Endothelial cell of umbilical vein (primary cell): ENCODE measurements around the gene CEP89. TPM values are rescaled to one million over a fixed set of nuclear protein-coding genes. Genes with fewer than 3 reads are reported as not detected.
"Not testable (repeated sequence)": the region's sequence is repeated elsewhere in the genome, so short reads cannot be mapped to it uniquely, and the experiment has no call there.

Experiments
- BruUV-seq: library from RNA; stranded (reverse); fragments of 400-500 nt; replicated peaks from 2 replicates; lab custom pipeline; 2021; lab: Mats Ljungman, UMichigan
- CTCF ChIA-PET: fragments of 300-600, 350-600 bp; sonication (Branson Sonifier 250); formaldehyde crosslinking; loops from one replicate; lab custom pipeline; 2021; ENCODE audit warnings: antibody characterized with exemption, inconsistent platforms; lab: Charles Lee
- POLR2A ChIA-PET: fragments of 300-600, 350-600 bp; sonication (Branson Sonifier 250); formaldehyde crosslinking; loops from one replicate; lab custom pipeline; 2021; ENCODE audit warnings: antibody characterized with exemption, inconsistent platforms; lab: Charles Lee
- DNase-seq: peaks from one replicate; pipeline ENCODE4 v3.0.0-alpha.2; 2011; ENCODE audit warnings: low read depth, low spot score
- FAIRE-seq: peaks from 2 replicates; lab custom pipeline; 2011; peaks lifted over from hg19 to GRCh38; lab: Jason Lieb, UNC
- H2AFZ ChIP-seq: 2 replicates; pipeline ENCODE4 v1.6.0; 2012; ENCODE audit warnings: low read depth, low read length, control low read depth, inconsistent platforms
- H3K27ac ChIP-seq: 2 replicates; pipeline ENCODE4 v1.5.1; 2011; ENCODE audit warnings: low read depth, mild to moderate bottlenecking, control low read depth, low read length, moderate library complexity; ENCODE audit not compliant: insufficient read depth
- H3K27me3 ChIP-seq, 2 experiments: 2 replicates each; pipeline versions ENCODE4 v1.6.0 to v1.6.1; 2011; ENCODE audit warnings: low read length in 2 of 2, mixed read lengths in 1 of 2; ENCODE audit not compliant: control insufficient read depth in 2 of 2, insufficient read depth in 2 of 2
- H3K36me3 ChIP-seq, 2 experiments: 2 replicates in 1 of 2; 3 replicates in 1 of 2; pipeline ENCODE4 v1.5.1; 2011; ENCODE audit warnings: low read length in 2 of 2, mild to moderate bottlenecking in 1 of 2, moderate library complexity in 1 of 2; ENCODE audit not compliant: control insufficient read depth in 2 of 2, insufficient read depth in 2 of 2; ENCODE audit errors: extremely low read depth in 1 of 2
- H3K4me1 ChIP-seq: 3 replicates; pipeline ENCODE4 v1.5.1; 2011; ENCODE audit warnings: mild to moderate bottlenecking, low read length; ENCODE audit not compliant: control insufficient read depth, insufficient read depth; ENCODE audit errors: extremely low read depth
- H3K4me2 ChIP-seq: 2 replicates; pipeline ENCODE4 v1.6.1; 2011; ENCODE audit warnings: low read length, control low read depth, mixed read lengths; ENCODE audit not compliant: insufficient read depth
- H3K4me3 ChIP-seq, 3 experiments: fragments of 200-600 bp in 1 of 3; sonication (generic), shearing (Covaris generic) in 1 of 3; replicated peaks in 1 of 3; 2 replicates each; pipeline ENCODE4 v1.5.1; 2011 to 2016; ENCODE audit warnings: control low read depth in 3 of 3, low read length in 3 of 3, mild to moderate bottlenecking in 2 of 3, inconsistent platforms in 1 of 3, low read depth in 1 of 3, moderate library complexity in 1 of 3; ENCODE audit not compliant: insufficient read depth in 1 of 3
- H3K79me2 ChIP-seq: 2 replicates; pipeline ENCODE4 v1.6.0; 2012; ENCODE audit warnings: low read length, inconsistent platforms; ENCODE audit not compliant: control insufficient read depth, insufficient read depth
- H3K9ac ChIP-seq: replicated peaks from 2 replicates; pipeline ENCODE3; 2011; ENCODE audit warnings: low read length, control low read depth; ENCODE audit not compliant: insufficient read depth; ENCODE audit errors: extremely low read depth
- H3K9me1 ChIP-seq: replicated peaks from 3 replicates; pipeline ENCODE4 v1.6.0; 2011; ENCODE audit warnings: mild to moderate bottlenecking, low read length; ENCODE audit not compliant: control insufficient read depth, insufficient read depth; ENCODE audit errors: extremely low read depth
- H3K9me3 ChIP-seq: replicated peaks from 2 replicates; pipeline ENCODE4 v1.5.1; 2012; ENCODE audit warnings: low read length, inconsistent platforms; ENCODE audit not compliant: control insufficient read depth, insufficient read depth
- H4K20me1 ChIP-seq: replicated peaks from 2 replicates; pipeline ENCODE3; 2011; ENCODE audit warnings: mild to moderate bottlenecking, low read length; ENCODE audit not compliant: control insufficient read depth, insufficient read depth; ENCODE audit errors: extremely low read depth
- EZH2 ChIP-seq: IDR thresholded peaks from 2 replicates; pipeline ENCODE4 v1.6.1; 2012; ENCODE audit warnings: borderline replicate concordance, low read depth, mild to moderate bottlenecking, moderate library complexity, low read length, inconsistent platforms; ENCODE audit not compliant: severe bottlenecking
- FOS ChIP-seq: IDR thresholded peaks from 2 replicates; pipeline ENCODE4 v1.6.1; 2011; ENCODE audit warnings: mild to moderate bottlenecking, low read length, moderate library complexity, borderline replicate concordance; ENCODE audit not compliant: insufficient read depth
- GATA2 ChIP-seq: IDR thresholded peaks from 2 replicates; pipeline ENCODE4 v1.7.0; 2011; ENCODE audit warnings: low read depth, mild to moderate bottlenecking, moderate library complexity, mixed read lengths, low read length; ENCODE audit not compliant: insufficient read length, insufficient read depth
- JUN ChIP-seq: IDR thresholded peaks from 2 replicates; pipeline ENCODE4 v1.6.1; 2011; ENCODE audit warnings: borderline replicate concordance, low read depth; ENCODE audit not compliant: insufficient read length, insufficient read depth
- MYC ChIP-seq: IDR thresholded peaks from one replicate; pipeline ENCODE4 v1.6.1; 2011; ENCODE audit warnings: mild to moderate bottlenecking, low read depth, low read length
- POLR2A ChIP-seq: IDR thresholded peaks from 2 replicates; pipeline ENCODE4 v1.6.1; 2012; ENCODE audit warnings: low read depth, mild to moderate bottlenecking, control low read depth, low read length
- POLR2AphosphoS5 ChIP-seq: IDR thresholded peaks from 2 replicates; pipeline ENCODE4 v1.6.1; 2012; ENCODE audit warnings: low read depth, mild to moderate bottlenecking, control low read depth, low read length, moderate library complexity; ENCODE audit not compliant: insufficient read depth
- dilution Hi-C: fragments of 300-500 bp; cut with MboI; formaldehyde crosslinking; loops from one replicate; pipeline ENCODE4 v1.15.0; 2019; ENCODE audit warnings: low sequenced_read_pairs; ENCODE audit not compliant: extremely low pct_ligation_motif_present
- intact Hi-C: fragments of 100-400 bp; cut with micrococcal nuclease; formaldehyde crosslinking; loops from one replicate; pipeline ENCODE4 v1.10.0; 2022
- polyA plus RNA-seq, 4 experiments: library from polyadenylated mRNA; depleted of rRNA in 3 of 4; stranded (reverse) in 3 of 4; unstranded in 1 of 4; fragments of >200 nt; gene quantifications; 2 replicates each; pipeline versions ENCODE4 v1.2.1 to v1.2.3, GENCODE V29; 2011 to 2012; ENCODE audit warnings: missing spikeins in 1 of 4
- total RNA-seq: library from RNA; stranded (reverse); gene quantifications from 2 replicates; pipeline ENCODE4 v1.2.3, GENCODE V29; 2021
- TF ChIP-seq, protein P1 (sequence below), 2 donors: IDR thresholded peaks; 1 replicate in 1 of 2; 2 replicates in 1 of 2; pipeline ENCODE4 v1.5.1; 2011; ENCODE audit warnings: low read length in 2 of 2, mild to moderate bottlenecking in 2 of 2, moderate library complexity in 2 of 2, control low read depth in 1 of 2, inconsistent platforms in 1 of 2, low read depth in 1 of 2; ENCODE audit not compliant: insufficient read depth in 1 of 2; ENCODE audit errors: extremely low read depth in 1 of 2
- TF ChIP-seq, protein P2 (sequence below): IDR thresholded peaks from 2 replicates; pipeline ENCODE4 v1.6.1; 2011; ENCODE audit not compliant: insufficient read depth, insufficient read length

Gene CEP89
- total and polyA plus RNA-seq, 2 donors (not counting 3 experiments of a cell fraction or from before 2014, with no cell fraction given) = 25.1 to 46.2 TPM

GRCh38 chr19:32837531-32837930, 134.2 kb downstream of the CEP89 start:
- ChIA-PET POLR2A (no interaction called here), CTCF (no interaction called here)
- Histone ChIP-seq H3K36me3 (no peaks in the 10 kb centered on the region), H2AFZ (no peak overlapping the region), H3K79me2 (no peaks in the 10 kb centered on the region), H3K4me1 (no peaks in the 10 kb centered on the region), H3K27ac (no peak overlapping the region), H3K9me3 (no peaks in the 10 kb centered on the region), H3K4me2 (no peak overlapping the region), H3K4me3 (no peak overlapping the region), H3K9me1 (no peaks in the 10 kb centered on the region), H3K9ac (no peak overlapping the region), H3K27me3 (no peaks in the 10 kb centered on the region), H4K20me1 (no peaks in the 10 kb centered on the region)
- DNase-seq (no peak), FAIRE-seq (no peak)
- intact Hi-C loops = no loop called here
- dilution Hi-C loops = no loop called here
- BruUV-seq = no TSS peak
- TF ChIP-seq POLR2A (no peak), JUN (no peak), EZH2 (no peak), POLR2AphosphoS5 (no peak), MYC (no peak), GATA2 (no peak), FOS (no peak)
- TF ChIP-seq, protein P1, sequence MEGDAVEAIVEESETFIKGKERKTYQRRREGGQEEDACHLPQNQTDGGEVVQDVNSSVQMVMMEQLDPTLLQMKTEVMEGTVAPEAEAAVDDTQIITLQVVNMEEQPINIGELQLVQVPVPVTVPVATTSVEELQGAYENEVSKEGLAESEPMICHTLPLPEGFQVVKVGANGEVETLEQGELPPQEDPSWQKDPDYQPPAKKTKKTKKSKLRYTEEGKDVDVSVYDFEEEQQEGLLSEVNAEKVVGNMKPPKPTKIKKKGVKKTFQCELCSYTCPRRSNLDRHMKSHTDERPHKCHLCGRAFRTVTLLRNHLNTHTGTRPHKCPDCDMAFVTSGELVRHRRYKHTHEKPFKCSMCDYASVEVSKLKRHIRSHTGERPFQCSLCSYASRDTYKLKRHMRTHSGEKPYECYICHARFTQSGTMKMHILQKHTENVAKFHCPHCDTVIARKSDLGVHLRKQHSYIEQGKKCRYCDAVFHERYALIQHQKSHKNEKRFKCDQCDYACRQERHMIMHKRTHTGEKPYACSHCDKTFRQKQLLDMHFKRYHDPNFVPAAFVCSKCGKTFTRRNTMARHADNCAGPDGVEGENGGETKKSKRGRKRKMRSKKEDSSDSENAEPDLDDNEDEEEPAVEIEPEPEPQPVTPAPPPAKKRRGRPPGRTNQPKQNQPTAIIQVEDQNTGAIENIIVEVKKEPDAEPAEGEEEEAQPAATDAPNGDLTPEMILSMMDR (IDR thresholded peaks at IDR 0.05; ENCODE audit: extremely low read depth in 1 of 2, insufficient read depth in 1 of 2, low read depth in 1 of 2, low read length in 2 of 2) = no peak
- TF ChIP-seq, protein P2, sequence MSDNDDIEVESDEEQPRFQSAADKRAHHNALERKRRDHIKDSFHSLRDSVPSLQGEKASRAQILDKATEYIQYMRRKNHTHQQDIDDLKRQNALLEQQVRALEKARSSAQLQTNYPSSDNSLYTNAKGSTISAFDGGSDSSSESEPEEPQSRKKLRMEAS = no peak

- dilution Hi-C loops, FAIRE-seq, intact Hi-C loops, CTCF ChIA-PET, H3K79me2 ChIP-seq, POLR2A ChIA-PET, H2AFZ ChIP-seq, H3K9me3 ChIP-seq, H3K27me3 ChIP-seq, H3K36me3 ChIP-seq, H4K20me1 ChIP-seq, H3K27ac ChIP-seq, H3K9ac ChIP-seq, BruUV-seq, H3K4me1 ChIP-seq, DNase-seq, H3K4me2 ChIP-seq, H3K9me1 ChIP-seq, H3K4me3 ChIP-seq: not testable (repeated sequence)
Observed at GRCh38 chr19:32833388-32833787, 138.4 kb downstream of the CEP89 start.

DNA sequence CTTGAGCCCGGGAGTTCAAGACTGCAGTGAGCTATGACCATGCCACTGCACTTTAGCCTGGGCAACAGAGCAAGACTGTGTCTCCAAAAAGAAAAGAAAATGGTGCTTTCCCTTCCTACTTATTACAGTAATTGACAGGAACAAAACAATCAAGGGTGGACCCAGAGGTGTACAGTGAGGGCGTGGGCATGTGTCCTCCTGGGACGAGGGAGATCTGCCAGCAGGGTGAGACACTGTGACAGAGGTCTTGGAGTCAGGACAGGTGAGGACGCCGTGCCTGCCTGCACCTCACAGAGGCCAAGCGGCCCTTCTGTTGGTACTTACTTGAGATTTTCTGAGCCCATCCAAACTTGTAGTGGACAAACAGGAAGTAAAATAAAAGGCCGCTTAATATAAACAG, 138.9 kb downstream of the CEP89 start:
- H3K27me3 ChIP-seq, H3K4me2 ChIP-seq, dilution Hi-C loops, H3K4me1 ChIP-seq, FAIRE-seq, H3K27ac ChIP-seq, H2AFZ ChIP-seq, H3K36me3 ChIP-seq, H3K4me3 ChIP-seq, intact Hi-C loops, H4K20me1 ChIP-seq, CTCF ChIA-PET, H3K9ac ChIP-seq, POLR2A ChIA-PET, H3K9me3 ChIP-seq, DNase-seq, BruUV-seq, H3K9me1 ChIP-seq, H3K79me2 ChIP-seq: not testable (repeated sequence)
